Neural cell (in vitro differentiated cells): ENCODE data around the gene STK10. TPM values are rescaled to one million over a fixed set of nuclear protein-coding genes. Genes with fewer than 3 reads are reported as not detected.

Experiments
- H2AFZ ChIP-seq: fragments of 200-600, 300-800 bp; sonication (generic), shearing (Covaris generic); 2 replicates; pipeline ENCODE4 v1.6.0; 2014; ENCODE audit warnings: low read depth, mild to moderate bottlenecking, antibody characterized with exemption, low read length, moderate library complexity
- H3F3A ChIP-seq: fragments of 200-600 bp; shearing (Covaris generic); 2 replicates; pipeline ENCODE4 v1.6.1; 2016; ENCODE audit warnings: mild to moderate bottlenecking, moderate library complexity, mixed read lengths, antibody characterized with exemption, low read length; ENCODE audit not compliant: insufficient read depth, poor library complexity, severe bottlenecking
- H3K27ac ChIP-seq: fragments of 200-600, 300-800 bp; sonication (generic), shearing (Covaris generic); 2 replicates; pipeline ENCODE4 v1.5.1; 2014; ENCODE audit warnings: mild to moderate bottlenecking, low read length, moderate library complexity
- H3K27me3 ChIP-seq: fragments of 300-800, 200-600 bp; sonication (generic), shearing (Covaris generic); 2 replicates; pipeline ENCODE4 v1.6.0; 2014; ENCODE audit warnings: mild to moderate bottlenecking, low read depth, low read length, moderate library complexity; ENCODE audit not compliant: insufficient read depth
- H3K36me3 ChIP-seq: fragments of 300-800, 200-600 bp; sonication (generic), shearing (Covaris generic); 2 replicates; pipeline ENCODE4 v1.5.1; 2014; ENCODE audit warnings: mild to moderate bottlenecking, antibody characterized with exemption, low read length, moderate library complexity; ENCODE audit not compliant: insufficient read depth
- H3K4me2 ChIP-seq: fragments of 300-800, 200-600 bp; sonication (generic), shearing (Covaris generic); 2 replicates; pipeline ENCODE4 v1.6.0; 2014; ENCODE audit warnings: mild to moderate bottlenecking, low read length
- H3K4me3 ChIP-seq: fragments of 300-800, 200-600 bp; sonication (generic), shearing (Covaris generic); 2 replicates; pipeline ENCODE4 v1.5.1; 2014; ENCODE audit warnings: mild to moderate bottlenecking, low read length, moderate library complexity
- H3K79me2 ChIP-seq: fragments of 200-600 bp; shearing (Covaris generic); replicated peaks from 2 replicates; pipeline ENCODE4 v1.6.0; 2014; ENCODE audit warnings: mild to moderate bottlenecking, low read length, moderate library complexity; ENCODE audit not compliant: insufficient read depth
- H3K9ac ChIP-seq: fragments of 300-800, 200-600 bp; sonication (generic), shearing (Covaris generic); 2 replicates; pipeline ENCODE4 v1.6.1; 2016; ENCODE audit warnings: mild to moderate bottlenecking, low read length, mixed read lengths
- H3K9me2 ChIP-seq: fragments of 200-600 bp; shearing (Covaris generic); 2 replicates; pipeline ENCODE4 v1.6.1; 2016; ENCODE audit warnings: mild to moderate bottlenecking, low read length, mixed read lengths; ENCODE audit not compliant: insufficient read depth
- H3K9me3 ChIP-seq: fragments of 200-600, 300-800 bp; sonication (generic), shearing (Covaris generic); 2 replicates; pipeline ENCODE4 v1.6.1; 2016; ENCODE audit warnings: mild to moderate bottlenecking, mixed run types, low read length, moderate library complexity, mixed read lengths
- H4K20me1 ChIP-seq: fragments of 200-600 bp; shearing (Covaris generic); 2 replicates; pipeline ENCODE4 v1.6.1; 2016; ENCODE audit warnings: mild to moderate bottlenecking, mixed run types; ENCODE audit not compliant: insufficient read depth
- CTCF ChIP-seq: fragments of 450-650 bp; IDR thresholded peaks from 2 replicates; pipeline ENCODE4 v1.5.1; 2014; ENCODE audit warnings: antibody characterized with exemption, mild to moderate bottlenecking, moderate library complexity; ENCODE audit not compliant: poor library complexity, severe bottlenecking
- EP300 ChIP-seq: fragments of 450-650 bp; conservative IDR thresholded peaks from 2 replicates; pipeline ENCODE4 v1.6.1; 2014; ENCODE audit warnings: antibody characterized with exemption, mild to moderate bottlenecking, moderate library complexity; ENCODE audit not compliant: poor library complexity, severe bottlenecking
- EZH2 ChIP-seq: fragments of 200-600, 300-800 bp; shearing (Covaris generic), sonication (generic); IDR thresholded peaks from 2 replicates; pipeline ENCODE4 v1.6.1; 2014; ENCODE audit warnings: antibody characterized with exemption, low read length, borderline replicate concordance, mild to moderate bottlenecking; ENCODE audit not compliant: insufficient read depth, poor library complexity, severe bottlenecking
- MXI1 ChIP-seq: fragments of 450-650 bp; conservative IDR thresholded peaks from 2 replicates; pipeline ENCODE4 v1.6.1; 2014; ENCODE audit warnings: antibody characterized with exemption, mild to moderate bottlenecking; ENCODE audit not compliant: poor library complexity, severe bottlenecking
- POLR2AphosphoS5 ChIP-seq: IDR thresholded peaks from 2 replicates; pipeline ENCODE4 v1.6.1; 2012
- RAD21 ChIP-seq: fragments of 450-650 bp; conservative IDR thresholded peaks from 2 replicates; pipeline ENCODE4 v1.6.1; 2014; ENCODE audit warnings: antibody characterized with exemption, mild to moderate bottlenecking, moderate library complexity
- REST ChIP-seq: IDR thresholded peaks from 2 replicates; pipeline ENCODE4 v1.6.1; 2012; ENCODE audit warnings: borderline replicate concordance
- SMC3 ChIP-seq: fragments of 450-650 bp; conservative IDR thresholded peaks from 2 replicates; pipeline ENCODE4 v1.6.1; 2014; ENCODE audit warnings: antibody characterized with exemption, mild to moderate bottlenecking, moderate library complexity; ENCODE audit not compliant: poor library complexity
- TAF1 ChIP-seq: IDR thresholded peaks from 2 replicates; pipeline ENCODE4 v1.6.1; 2012; ENCODE audit warnings: low read depth
- polyA plus RNA-seq: library from polyadenylated mRNA; depleted of rRNA; stranded (reverse); fragments of >200 nt; gene quantifications from 2 replicates; pipeline ENCODE4 v1.2.3, GENCODE V29; 2014

STK10 gene
- polyA plus RNA-seq, 1 donor from 2014 or later, result 8.2 TPM

GRCh38 chr5:172187118-172188032 is 649 bp downstream of the STK10 start:
- H3K9me3 ChIP-seq, result no peaks in the 10 kb centered on the region
- no peaks in the 10 kb centered on the region for H3K9me2 ChIP-seq
- H4K20me1 ChIP-seq, result no peaks in the 10 kb centered on the region
- H3K36me3 ChIP-seq, result no peaks in the 10 kb centered on the region
- TF ChIP-seq TAF1 (no peak), EP300 (no peak), REST (no peak)
- peak overlapping the region; percentile 12 for H3K27ac ChIP-seq
- H3K27me3 ChIP-seq, result peaks cover 13% of the 10 kb centered on the region
- H3K4me2 ChIP-seq, result peak overlapping the region; percentile 70
- peak overlapping the region; percentile 66 for H3K9ac ChIP-seq
- H3K79me2 ChIP-seq, result no peaks in the 10 kb centered on the region
- peak overlapping the region; percentile 83 for H2AFZ ChIP-seq
- H3K4me3 ChIP-seq, result peak overlapping the region; percentile 97
- no peaks in the 10 kb centered on the region for H3F3A ChIP-seq

DNA sequence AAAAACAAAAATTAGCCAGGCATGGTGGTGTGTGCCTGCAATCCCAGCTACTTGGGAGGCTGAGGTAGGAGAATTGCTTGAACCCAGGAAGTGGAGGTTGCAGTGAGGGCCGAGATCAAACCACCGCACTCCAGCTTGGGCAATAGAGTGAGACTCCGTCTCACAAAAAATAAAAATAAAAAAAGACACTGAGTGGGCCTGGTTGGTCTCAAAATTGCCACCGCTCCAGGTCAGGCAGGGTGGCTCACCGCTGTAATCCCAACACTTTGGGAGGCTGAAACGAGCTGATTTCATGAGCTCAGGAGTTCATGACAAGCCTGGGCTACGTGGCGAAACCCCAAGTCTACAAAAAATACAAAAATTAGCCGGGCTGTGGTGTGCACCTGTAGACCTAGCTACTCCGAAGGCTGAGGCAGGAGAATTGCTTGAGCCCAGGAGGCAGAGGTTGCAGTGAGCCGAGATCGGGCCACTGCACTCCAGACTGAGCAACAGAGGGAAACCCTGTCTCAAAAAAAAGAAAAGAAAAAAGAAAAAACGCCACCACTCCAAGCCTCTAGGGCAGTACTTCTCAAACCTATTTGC is 1.8 kb downstream of the STK10 start:
- Histone ChIP-seq H3K4me3 (peak overlapping the region; percentile 97), H3K9ac (no peak overlapping the region), H3K27me3 (peaks cover 13% of the 10 kb centered on the region), H3K4me2 (no peak overlapping the region), H3K9me3 (no peaks in the 10 kb centered on the region), H3K9me2 (no peaks in the 10 kb centered on the region), H3K36me3 (no peaks in the 10 kb centered on the region), H2AFZ (no peak overlapping the region), H3K79me2 (no peaks in the 10 kb centered on the region), H4K20me1 (no peaks in the 10 kb centered on the region), H3K27ac (no peak overlapping the region), H3F3A (no peaks in the 10 kb centered on the region)
- TF ChIP-seq CTCF (no peak), POLR2AphosphoS5 (no peak), RAD21 (no peak), REST (no peak), TAF1 (no peak), EP300 (no peak), MXI1 (no peak), SMC3 (no peak), EZH2 (no peak)
